ENCODE measurements around the gene MYO3A. TPM values are rescaled to one million over a fixed set of nuclear protein-coding genes. Genes with fewer than 3 reads are reported as not detected.

MYO3A gene
- total and polyA plus RNA-seq, 2 of the 4 experiments (the other 2 are of a cell fraction), result not detected

DNA sequence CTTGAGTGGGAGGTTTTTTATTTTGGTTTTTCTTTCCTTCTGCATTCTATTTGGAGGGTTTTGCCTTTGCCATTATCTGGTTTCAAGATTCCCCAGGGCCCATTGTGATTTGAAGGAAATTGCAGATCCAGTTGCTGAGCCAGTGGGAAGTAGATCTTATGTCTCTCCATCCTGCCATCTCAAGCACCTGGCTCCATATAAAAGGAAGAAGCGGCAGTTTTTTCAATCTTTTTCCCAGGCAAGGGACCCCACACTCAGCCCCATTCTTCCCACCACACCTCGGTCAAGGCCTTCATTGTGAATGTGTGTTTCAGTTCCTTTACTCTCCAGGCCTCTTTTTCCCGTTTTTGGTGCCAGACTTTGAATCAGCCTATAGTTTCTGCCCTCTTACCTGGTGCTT lies 95.8 kb downstream of the MYO3A start:
- Histone ChIP-seq H3K79me1 (ENCODE audit: low read depth in 1 of 2, low read length in 2 of 2) (no peaks in the 10 kb centered on the region), H2AK9ac (replicated peaks; ENCODE audit: low read depth, low read length, poor library complexity) (no peak overlapping the region), H2AFZ (replicated peaks; ENCODE audit: low read length, poor library complexity) (no peak overlapping the region), H3K27ac (ENCODE audit: insufficient read depth, low read length) (no peak overlapping the region), H3K4me2 (ENCODE audit: low read depth, low read length) (no peak overlapping the region), H2AK5ac (ENCODE audit: low read depth, low read length) (no peak overlapping the region), H3K27me3 (ENCODE audit: control insufficient read depth, insufficient read depth, low read length) (no peaks in the 10 kb centered on the region), H2BK5ac (ENCODE audit: low read depth, low read length, poor library complexity, severe bottlenecking) (no peak overlapping the region), H2BK20ac (ENCODE audit: low read depth, low read length) (no peak overlapping the region), H3K9me1 (ENCODE audit: insufficient read depth, low read length) (no peaks in the 10 kb centered on the region), H3K9me3 (ENCODE audit: control insufficient read depth, insufficient read depth, low read length) (peaks cover 8% of the 10 kb centered on the region), H3K56ac (ENCODE audit: extremely low read depth, insufficient read depth, low read length) (no peak overlapping the region), H3K4me3 (ENCODE audit: insufficient read depth, low read depth, low read length) (no peak overlapping the region), H4K91ac (ENCODE audit: insufficient read depth, low read depth, low read length) (no peak overlapping the region), H4K20me1 (ENCODE audit: insufficient read depth, low read length) (no peaks in the 10 kb centered on the region), H3K4me1 (ENCODE audit: control insufficient read depth, insufficient read depth, low read length) (no peaks in the 10 kb centered on the region), H3K36me3 (ENCODE audit: control insufficient read depth, insufficient read depth, low read length) (no peaks in the 10 kb centered on the region), H3K18ac (ENCODE audit: low read depth, low read length) (no peak overlapping the region), H3K9ac (ENCODE audit: low read depth, low read length) (no peak overlapping the region), H2BK120ac (ENCODE audit: low read depth, low read length) (no peak overlapping the region), H3K4ac (ENCODE audit: low read depth, low read length) (no peak overlapping the region), H4K5ac (ENCODE audit: low read depth, low read length) (no peak overlapping the region), H2BK15ac (ENCODE audit: low read depth, low read length) (no peak overlapping the region), H4K8ac (ENCODE audit: low read depth in 2 of 2, low read length in 2 of 2) (no peak overlapping the region), H3K14ac (replicated peaks; ENCODE audit: low read depth, low read length) (no peak overlapping the region), H3K23ac (ENCODE audit: low read depth, low read length) (no peak overlapping the region)
- no TSS peak for BruUV-seq (replicated peaks)
- DNase-seq (no peak), ATAC-seq (ENCODE audit: low read depth) (no peak)
- WGBS, 2 experiments (ENCODE audit: extremely low coverage in 2 of 2, insufficient read length in 1 of 2), result 0% methylated on average over 1 of the region's 3 CpGs; no CpG with 5 or more reads in 1 of the 2 experiments
- CTCF ChIA-PET, result no interaction called here
- dilution Hi-C loops (cut with HindIII; ENCODE audit: low sequenced_read_pairs, unreplicated experiment) (no loop called here), intact Hi-C loops (cut with micrococcal nuclease) (no loop called here), in situ Hi-C loops (cut with MboI; ENCODE audit: low sequenced_read_pairs) (no loop called here)
- no peak for TF ChIP-seq MAZ (IDR thresholded peaks at IDR 0.05; ENCODE audit: borderline replicate concordance, low read depth, low read length)
- POLR2A ChIA-PET (ENCODE audit: unreplicated experiment), result no interaction called here
